ENCODE measurements around the gene DEF6.

The DEF6 gene

DNA sequence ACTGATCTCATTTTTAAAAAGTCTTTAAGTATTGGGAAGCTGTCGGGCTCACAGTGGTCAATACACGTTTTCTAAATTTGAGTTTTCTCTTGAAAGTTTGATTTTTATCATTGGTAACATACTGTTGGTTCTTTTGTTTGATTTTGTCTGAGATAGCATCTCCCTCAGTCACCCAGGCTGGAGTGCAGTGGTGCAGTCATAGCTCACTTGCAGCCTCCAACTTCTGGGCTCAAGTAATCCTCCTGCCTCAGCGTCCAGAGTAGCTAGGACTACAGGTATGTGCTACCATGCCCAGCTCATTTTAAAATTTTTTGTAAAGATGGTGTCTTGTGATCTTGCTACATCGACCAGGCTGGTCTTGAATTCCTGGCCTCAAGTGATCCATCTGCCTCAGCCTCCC, 53.8 kb downstream of the DEF6 start:
- no peak for FAIRE-seq

- FAIRE-seq = no peak
Observed at GRCh38 chr6:35352735-35353134, 55.1 kb downstream of the DEF6 start.

- FAIRE-seq = no peak
Observed at GRCh38 chr6:35354361-35355135, 56.9 kb downstream of the DEF6 start.

DNA sequence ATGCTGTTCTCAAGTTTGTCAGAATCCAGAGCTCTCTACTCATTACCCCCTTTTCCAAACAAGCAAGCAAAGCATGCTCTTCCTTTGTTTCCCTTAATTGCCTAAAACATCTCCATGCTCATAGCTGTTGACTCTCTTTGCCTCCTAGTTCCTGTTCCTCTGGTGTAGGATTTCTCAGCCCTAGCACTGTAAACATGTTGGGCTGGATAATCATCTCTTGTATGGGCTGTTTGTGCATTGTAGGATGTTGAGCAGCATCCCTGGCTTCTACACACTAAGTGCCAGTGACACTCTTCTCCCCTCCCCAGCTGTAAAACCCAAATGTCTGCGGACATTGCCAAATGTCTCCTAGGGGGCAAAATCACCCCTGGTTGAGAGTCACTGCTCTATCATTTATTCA, 58.8 kb downstream of the DEF6 start:
- FAIRE-seq = no peak

DNA sequence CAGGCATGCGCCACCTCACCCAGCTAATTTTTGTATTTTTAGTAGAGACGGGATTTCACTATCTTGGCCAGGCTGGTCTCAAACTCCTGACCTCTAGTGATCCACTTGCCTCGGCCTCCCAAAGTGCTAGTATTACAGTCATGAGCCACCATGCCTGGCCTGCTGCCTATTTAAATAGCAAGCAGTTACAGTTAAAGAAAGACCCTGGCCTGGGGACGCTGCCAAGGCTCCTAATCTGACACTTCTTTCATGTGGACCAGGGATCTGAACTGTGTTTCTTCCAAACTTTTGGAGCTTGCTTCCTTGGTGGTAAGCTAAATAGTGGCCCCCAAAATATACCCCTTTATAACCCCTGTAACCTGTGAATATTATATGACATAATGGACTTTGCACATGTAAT, 60.1 kb downstream of the DEF6 start:
- FAIRE-seq = no peak

GRCh38 chr6:35358086-35358485, 60.5 kb downstream of the DEF6 start:
- no peak for FAIRE-seq

- FAIRE-seq = no peak
Observed at GRCh38 chr6:35359346-35359743, 61.7 kb downstream of the DEF6 start.

- FAIRE-seq = no peak
Observed at GRCh38 chr6:35359744-35360348, 62.2 kb downstream of the DEF6 start.

- FAIRE-seq = no peak
Observed at GRCh38 chr6:35360349-35361138, 62.9 kb downstream of the DEF6 start.

DNA sequence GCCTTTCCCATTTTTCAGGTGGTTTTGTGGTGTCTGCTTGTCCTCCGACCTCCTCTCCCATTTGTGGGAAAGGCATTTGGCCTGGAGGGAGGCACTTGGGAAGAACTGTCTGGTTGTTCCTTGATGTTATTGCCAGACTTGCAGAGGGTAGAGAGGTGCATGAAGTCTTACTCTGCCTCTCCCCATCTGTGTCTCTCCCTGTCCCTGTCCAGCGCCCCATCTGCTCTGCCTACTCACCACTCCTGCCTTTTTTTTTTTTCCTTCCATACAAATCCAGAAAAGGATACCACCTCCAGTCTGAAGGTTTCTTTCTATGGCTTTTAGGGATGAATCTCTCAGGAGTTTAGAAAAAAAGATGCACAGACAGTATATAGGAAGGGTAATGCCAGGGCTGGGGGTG, 64.6 kb downstream of the DEF6 start:
- no peak for FAIRE-seq

GRCh38 chr6:35363293-35363750, 65.7 kb downstream of the DEF6 start:
- no peak for FAIRE-seq

- no peak for FAIRE-seq
Observed at GRCh38 chr6:35365594-35366203, 68.1 kb downstream of the DEF6 start.

DNA sequence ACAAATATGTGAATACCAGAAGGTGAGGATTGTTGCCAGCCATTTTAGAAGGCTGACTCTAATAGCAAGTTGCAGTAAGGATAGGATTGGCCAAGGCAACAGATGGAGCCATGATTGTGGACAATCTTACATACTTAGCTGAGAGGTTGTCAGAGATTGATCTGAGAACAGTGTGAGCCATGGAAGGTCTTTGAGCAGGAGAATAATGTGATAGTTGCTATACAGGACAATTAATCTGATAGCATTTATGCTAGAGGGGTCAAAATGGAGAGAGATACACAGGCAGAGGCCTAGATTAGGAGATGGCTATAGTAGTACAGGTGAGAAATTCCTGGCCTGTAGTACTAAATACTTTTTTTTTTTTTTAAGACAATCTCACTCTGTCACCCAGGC, 68.6 kb downstream of the DEF6 start:
- FAIRE-seq = no peak

GRCh38 chr6:35367646-35368037, 70.0 kb downstream of the DEF6 start:
- FAIRE-seq = no peak

DNA sequence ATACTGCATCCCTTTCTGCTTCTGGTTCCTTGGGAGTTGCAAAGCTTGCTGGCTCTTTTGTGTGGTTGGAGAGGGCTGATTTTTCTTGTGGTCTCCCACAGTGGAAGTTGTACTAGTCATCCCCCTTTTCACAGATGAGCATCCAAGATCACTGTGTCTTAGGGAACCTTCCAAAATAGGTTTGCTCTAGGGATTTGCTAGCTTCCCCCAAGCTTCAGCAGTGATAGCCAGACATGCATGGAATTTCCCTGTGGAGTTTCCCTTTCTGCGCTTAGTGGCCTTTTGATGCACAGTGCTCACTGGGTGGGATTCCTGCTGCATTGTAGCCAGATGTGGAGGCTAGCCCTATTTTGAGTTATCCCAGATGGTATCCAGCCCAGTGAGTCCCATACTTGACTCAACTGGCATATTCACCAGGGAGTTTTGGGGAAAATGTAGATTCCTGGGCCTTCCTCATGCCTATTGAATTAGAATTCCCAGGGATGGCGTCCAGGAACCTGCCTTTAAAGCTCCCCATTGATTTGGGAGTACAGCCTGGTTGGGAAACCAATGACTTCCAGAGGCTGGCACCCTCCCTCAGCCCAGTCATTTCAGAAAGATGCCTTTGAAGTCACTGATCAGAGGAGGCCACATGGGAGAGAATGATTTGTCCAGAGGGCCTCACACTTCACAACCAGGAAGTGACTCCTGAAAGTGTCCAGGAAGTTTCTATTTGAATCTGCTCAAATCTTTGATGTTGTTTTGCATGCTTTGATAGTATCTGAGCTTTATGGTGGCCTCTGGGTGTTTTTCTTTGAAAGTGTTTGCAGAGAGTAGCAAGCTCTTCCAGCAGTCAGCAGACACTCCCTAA, 70.6 kb downstream of the DEF6 start:
- FAIRE-seq = no peak

DNA sequence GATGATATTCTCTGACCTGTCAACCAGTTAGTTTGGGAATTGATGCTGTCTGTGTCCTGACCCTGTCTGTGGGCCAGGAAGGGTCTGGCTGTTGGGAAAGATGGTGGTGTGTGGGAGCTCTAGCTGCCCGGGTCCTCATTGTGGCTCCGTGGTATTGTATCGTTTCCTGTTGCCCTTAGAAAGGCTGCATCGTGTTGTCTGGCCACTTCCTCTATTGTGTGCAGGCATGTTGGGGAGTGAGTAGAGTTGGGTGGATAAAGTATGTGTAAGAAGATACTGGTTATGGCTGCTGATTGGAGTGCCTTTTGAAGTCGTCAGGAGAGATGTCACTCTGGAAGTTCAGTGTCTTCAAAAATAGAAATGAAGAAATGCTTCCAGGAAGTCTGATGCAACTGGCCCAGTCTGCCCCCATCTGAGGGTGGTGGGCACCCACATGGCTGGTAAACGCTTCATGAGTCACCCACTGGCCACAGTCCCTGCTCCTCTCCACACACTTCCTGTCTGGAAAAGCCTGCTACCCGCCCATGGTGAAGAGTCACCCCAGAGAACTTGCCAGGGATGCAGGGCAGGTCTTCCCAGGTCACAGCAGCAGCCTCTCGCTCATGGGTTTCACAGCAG, 72.6 kb downstream of the DEF6 start:
- FAIRE-seq = no peak

DNA sequence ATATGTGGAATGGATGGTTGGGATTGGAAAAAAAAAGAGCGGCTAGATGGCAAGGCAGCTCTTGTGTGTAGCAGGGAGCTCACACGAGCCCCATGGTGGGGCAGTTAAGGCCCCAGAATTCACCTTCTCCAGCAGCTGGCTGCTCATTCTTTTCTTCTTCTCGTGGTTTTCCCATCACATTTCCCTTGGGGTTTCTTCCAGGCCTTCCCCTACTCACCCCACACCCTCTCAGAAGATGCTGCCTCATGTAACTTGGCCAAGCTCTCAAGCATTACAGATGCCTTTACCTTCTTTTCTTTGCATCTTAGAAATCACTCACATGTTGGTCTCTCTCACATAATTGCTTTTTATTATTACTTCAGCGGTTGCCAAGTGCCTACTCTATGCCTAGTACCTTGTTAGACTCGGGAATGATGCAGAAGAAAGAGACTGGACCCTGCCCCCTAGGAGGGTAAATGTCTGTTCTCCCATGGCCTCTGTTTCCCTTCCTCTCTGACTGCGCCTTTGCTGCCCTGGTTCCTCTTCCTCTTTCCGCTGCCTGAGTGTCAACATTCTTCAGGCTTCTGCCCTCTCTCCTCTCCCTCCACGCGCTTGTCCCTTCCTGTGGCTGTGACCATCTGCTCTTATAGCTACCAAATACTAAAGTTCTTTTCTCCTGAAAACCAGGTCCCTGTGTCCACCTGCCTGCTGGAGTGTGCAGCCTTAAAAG, 73.3 kb downstream of the DEF6 start:
- no peak for FAIRE-seq
